GM19099 (cell line): ENCODE data around the gene EGR4.

Experiments used
- POLR2A ChIP-seq: IDR thresholded peaks from 3 replicates; pipeline ENCODE4 v1.6.1; 2011; ENCODE audit warnings: low read depth; ENCODE audit not compliant: insufficient read length; ENCODE audit errors: extremely low read depth

The EGR4 gene

GRCh38 chr2:73294239-73294638 is 891 bp upstream of the EGR4 start:
- no peak for TF ChIP-seq POLR2A

- TF ChIP-seq POLR2A: no peak
Observed at GRCh38 chr2:73292906-73293533, 328 bp downstream of the EGR4 start.

GRCh38 chr2:73292316-73292905 is 937 bp downstream of the EGR4 start:
- no peak for TF ChIP-seq POLR2A

DNA sequence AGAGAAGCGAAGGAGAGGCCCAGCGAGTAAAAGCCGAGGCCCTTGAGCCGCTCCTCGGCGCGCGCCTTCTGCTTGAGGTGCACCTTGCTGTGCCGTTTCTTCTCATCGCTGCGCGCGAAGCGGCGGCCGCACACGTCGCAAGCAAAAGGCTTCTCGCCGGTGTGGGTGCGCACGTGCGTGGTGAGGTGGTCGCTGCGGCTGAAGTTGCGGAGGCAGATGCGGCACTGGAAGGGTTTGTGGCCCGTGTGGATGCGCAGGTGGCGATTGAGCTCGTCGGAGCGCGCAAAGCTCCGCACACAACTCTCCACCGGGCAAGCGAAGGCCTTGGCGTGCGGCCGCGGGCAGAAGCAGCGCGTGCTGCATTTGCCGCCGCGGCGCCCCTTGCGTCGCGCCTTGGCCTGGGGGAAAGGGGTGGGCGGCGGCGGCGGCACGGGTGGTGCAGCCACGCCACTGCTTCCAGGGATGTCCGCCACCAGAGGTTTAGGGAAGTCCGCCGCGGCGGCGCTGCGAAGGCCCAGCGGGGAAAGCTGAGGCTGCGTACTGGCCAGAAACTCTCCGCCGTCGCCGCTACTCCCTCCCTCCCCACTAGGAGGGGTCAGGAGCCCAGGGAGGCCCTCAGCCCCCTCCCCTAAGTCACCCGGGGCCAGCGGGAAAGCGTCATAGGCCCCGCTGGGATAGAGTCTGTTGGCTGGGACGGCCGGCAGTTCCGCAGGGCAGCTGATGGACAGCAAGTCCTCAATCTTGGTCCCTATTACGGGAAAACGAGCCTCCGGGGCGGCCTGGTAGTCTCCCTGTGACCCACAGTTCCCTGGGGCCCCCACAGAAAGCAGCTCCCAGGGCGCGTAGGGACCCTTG is 1.7 kb downstream of the EGR4 start:
- TF ChIP-seq POLR2A: no peak

DNA sequence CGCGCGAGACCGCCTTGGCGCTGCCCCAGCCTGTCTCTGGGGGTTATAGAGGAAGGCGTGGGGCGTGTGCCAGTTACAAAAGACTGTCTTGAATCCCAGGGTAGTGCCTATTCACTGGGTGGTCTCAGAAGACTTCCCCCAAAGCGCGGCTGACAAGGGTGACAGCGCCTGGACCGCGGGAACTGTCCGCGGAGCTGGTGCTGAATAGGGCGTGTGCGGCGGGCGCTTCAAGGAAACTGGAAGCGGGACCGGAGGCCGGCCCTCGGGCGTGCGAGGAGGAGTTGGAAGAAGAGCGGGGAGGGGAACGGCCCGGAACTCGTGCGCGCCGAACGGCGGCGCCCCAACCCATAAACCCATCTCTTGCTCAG is 2.3 kb downstream of the EGR4 start:
- no peak for TF ChIP-seq POLR2A

DNA sequence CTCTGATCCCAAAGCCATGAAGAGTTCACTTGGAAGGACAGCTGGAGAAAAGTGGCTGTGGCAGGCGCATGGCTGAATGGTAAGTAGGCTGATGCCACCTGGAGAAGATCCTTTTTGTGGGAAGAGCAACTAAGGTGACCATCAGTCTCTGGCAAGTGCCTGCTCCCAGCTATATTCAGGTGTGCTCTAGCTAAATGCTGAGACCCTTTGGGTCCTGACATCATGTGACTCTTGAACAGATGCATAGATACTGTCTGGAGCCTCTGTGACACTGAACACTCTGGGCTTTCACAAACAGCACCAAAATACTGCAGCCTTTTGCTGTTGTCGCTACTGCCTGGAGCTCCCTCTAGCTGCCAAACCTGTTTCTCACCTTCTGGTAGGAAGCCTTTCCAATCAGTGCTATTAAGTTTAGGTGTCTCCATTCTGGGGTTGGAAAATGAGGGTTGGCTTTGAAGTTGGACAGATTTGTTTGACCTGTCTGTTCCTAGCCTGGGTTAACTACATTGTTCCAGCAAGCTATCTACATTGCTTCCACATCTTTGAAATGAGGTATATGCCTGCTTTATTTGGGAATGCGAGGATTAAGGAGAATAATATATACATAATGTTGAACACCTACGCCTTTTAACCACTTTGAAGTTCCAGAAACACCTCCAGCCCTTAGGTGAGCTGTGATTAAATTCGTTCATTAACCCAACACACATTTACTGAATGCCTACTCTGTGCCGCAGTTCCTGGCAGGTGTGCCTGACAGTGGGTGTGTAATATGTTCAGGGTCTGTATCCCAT is 3.1 kb downstream of the EGR4 start:
- TF ChIP-seq POLR2A: no peak

DNA sequence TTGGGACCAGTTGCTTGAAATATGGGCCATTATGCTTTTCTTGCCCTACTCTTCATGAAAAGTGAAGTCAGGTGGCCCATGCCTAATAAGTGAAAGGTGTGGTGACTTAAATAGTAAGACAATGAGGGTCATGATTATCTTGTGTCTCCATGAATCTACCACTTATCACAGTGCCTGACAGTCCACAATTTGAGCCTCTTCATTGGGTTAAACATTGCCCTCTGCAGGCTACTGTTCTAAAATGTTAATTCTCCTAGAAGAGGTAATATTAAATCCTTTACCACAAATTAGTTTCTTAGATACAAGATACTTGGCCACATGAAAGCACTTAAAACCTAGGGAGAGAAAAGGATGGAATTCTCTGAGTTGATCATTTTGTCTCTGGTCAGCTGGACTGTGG is 4.0 kb downstream of the EGR4 start:
- no peak for TF ChIP-seq POLR2A

- TF ChIP-seq POLR2A: no peak
Observed at GRCh38 chr2:73286134-73286655, 7.2 kb downstream of the EGR4 start.

- TF ChIP-seq POLR2A: peak; percentile 36
Observed at GRCh38 chr2:73285159-73285739, 8.1 kb downstream of the EGR4 start.

DNA sequence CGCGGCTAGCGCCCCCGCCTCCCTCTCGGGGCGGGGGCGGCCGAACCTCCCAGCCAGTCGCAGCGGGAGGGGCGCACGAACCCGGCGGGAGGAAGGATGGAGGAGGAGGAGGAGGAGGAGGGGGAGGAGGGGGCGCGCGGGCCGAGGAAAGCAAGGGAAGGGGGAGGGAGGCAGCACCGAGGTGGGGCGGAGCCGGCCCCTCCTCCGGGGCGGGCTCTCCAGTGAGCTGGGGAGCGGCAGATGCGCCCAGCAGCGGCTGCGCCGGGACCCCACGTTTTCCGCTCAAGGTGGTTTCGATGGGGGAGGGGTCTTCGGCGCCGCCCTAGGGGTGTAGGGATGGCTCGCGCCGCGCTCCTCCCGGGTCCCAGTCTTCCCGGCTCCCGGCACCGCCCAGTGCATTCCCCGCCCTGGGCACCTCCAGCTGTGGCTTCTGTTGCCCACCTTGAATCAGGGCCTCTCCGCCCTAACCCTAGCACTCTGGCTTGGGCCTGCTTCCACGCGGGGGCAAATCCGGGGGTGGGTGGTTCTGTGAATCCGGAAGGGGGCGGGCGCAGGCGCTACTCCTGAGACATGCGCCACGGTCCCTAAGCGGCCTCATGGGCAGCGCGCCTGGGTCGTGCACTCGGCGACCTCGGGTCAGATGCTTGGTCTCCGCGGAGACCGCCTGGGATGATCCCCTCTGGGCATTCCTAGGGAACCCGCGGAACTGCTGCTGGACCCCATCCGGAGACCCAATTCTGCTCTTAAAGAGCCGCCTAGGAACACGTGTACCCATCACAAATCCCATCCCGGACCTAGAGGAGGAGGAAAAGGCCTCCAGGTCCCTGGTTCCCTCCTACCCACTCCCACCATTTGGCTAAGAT is 8.8 kb downstream of the EGR4 start, which contains the start of gene FBXO41:
TSS of gene FBXO41 (minus strand) at position 183 of the 863 bp plus-strand sequence. CDS start 14,848 bp downstream, outside the sequence.
- peak; percentile 75 for TF ChIP-seq POLR2A

DNA sequence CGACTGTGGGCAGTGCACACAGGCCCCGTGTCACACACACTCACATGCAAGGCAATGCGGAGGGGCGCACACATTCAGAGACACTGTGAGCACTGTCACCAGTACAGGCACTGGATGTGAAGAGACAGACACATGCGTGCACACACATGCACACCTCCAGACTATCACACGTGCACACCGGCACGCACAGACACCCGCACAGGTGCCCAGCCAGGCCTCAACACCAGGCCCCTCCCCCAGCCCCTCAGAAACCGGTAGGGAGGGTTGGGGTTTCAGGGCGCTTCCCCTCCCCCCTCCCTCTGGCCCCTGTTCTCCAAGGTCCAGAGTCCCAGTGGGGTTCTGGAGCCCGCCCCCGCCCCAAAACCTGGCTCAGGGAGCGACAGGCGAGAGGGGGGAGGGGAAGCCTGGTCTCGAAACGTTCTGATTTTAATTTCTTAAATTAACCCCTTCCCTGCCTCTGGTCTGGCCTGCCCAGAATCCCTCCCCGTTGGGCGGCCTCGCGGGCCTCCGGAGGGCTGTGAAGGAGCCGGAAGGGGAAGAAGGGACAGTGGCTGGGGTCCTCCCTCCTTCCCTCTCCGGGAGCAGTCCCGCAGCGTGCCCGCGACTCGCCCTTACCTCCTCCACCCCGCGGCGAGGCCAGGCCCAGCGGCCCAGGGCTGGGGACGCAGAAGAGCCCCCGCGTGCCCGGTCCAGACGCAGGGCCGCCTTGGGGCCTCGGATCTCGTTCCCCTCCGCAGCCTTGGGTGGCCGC is 9.6 kb downstream of the EGR4 start:
- no peak for TF ChIP-seq POLR2A

GRCh38 chr2:73282924-73283544 is 10.3 kb downstream of the EGR4 start:
- no peak for TF ChIP-seq POLR2A
